Keratinocyte (primary cell): Measurements from ENCODE around the gene RAB3GAP2.

Experiments
- EZH2 ChIP-seq: IDR thresholded peaks from one replicate; pipeline ENCODE4 v1.6.1; 2012; ENCODE audit warnings: inconsistent platforms, mild to moderate bottlenecking, low read length, moderate library complexity
- TF ChIP-seq, protein P1 (sequence below), 3 experiments: IDR thresholded peaks in 1 of 3; conservative IDR thresholded peaks in 1 of 3; optimal IDR thresholded peaks in 1 of 3; 2 replicates in 2 of 3; 3 replicates in 1 of 3; pipeline versions ENCODE3 to v1.5.1; 2011; ENCODE audit warnings: low read length in 3 of 3, mild to moderate bottlenecking in 3 of 3, moderate library complexity in 2 of 3, control low read depth in 1 of 3, inconsistent platforms in 1 of 3; ENCODE audit not compliant: insufficient read depth in 2 of 3; ENCODE audit errors: extremely low read depth in 1 of 3

DNA sequence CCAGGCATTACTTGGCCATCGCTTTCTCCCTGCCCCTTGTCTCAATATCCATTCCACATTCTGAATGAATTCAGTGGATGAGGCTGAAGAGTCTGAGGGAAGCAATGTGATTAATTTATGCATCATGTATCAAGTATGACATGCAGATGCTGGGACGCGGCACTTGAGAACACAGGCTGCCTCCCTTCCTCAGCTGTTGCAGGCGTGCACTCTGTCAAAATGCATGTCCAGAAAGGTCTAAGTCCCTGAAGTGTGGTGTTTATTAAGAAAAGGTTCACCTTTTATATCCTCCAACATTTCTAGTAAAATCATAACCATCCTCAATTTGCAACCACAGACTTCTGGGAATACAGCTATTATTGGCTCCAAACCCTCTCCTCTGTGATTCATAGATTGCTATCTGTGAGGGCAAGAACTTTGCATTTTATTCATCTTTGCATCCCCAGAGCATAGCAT is 22.6 kb upstream of the RAB3GAP2 start:
- TF ChIP-seq, protein P1, sequence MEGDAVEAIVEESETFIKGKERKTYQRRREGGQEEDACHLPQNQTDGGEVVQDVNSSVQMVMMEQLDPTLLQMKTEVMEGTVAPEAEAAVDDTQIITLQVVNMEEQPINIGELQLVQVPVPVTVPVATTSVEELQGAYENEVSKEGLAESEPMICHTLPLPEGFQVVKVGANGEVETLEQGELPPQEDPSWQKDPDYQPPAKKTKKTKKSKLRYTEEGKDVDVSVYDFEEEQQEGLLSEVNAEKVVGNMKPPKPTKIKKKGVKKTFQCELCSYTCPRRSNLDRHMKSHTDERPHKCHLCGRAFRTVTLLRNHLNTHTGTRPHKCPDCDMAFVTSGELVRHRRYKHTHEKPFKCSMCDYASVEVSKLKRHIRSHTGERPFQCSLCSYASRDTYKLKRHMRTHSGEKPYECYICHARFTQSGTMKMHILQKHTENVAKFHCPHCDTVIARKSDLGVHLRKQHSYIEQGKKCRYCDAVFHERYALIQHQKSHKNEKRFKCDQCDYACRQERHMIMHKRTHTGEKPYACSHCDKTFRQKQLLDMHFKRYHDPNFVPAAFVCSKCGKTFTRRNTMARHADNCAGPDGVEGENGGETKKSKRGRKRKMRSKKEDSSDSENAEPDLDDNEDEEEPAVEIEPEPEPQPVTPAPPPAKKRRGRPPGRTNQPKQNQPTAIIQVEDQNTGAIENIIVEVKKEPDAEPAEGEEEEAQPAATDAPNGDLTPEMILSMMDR (optimal IDR thresholded peaks at IDR 0.05 in 1 of 3, IDR thresholded peaks at IDR 0.05 in 1 of 3, conservative IDR thresholded peaks at IDR 0.05 in 1 of 3; ENCODE audit: extremely low read depth in 1 of 3, insufficient read depth in 2 of 3, low read length in 3 of 3) = no peak
- no peak for TF ChIP-seq EZH2
